Colonic mucosa (tissue), 4 donors: Measurements from ENCODE around the gene KDM2A. TPM values are rescaled to one million over a fixed set of nuclear protein-coding genes. Genes with fewer than 3 reads are reported as not detected.

Source experiments
- DNase-seq: peaks from one replicate; pipeline ENCODE4 v3.0.0-alpha.2; 2020
- H3K27ac ChIP-seq: fragments of 200-600 bp; one replicate; pipeline ENCODE4 v1.8.0; 2021
- H3K27me3 ChIP-seq: fragments of 200-600 bp; one replicate; pipeline ENCODE4 v1.8.0; 2021
- H3K36me3 ChIP-seq: fragments of 200-600 bp; one replicate; pipeline ENCODE4 v1.8.0; 2021
- H3K4me1 ChIP-seq: fragments of 200-600 bp; one replicate; pipeline ENCODE4 v1.8.0; 2021; ENCODE audit warnings: mild to moderate bottlenecking
- H3K4me3 ChIP-seq: fragments of 200-600 bp; one replicate; pipeline ENCODE4 v1.8.0; 2021
- H3K9ac ChIP-seq, 2 donors: one replicate each; pipeline ENCODE4 v1.7.0; 2013; ENCODE audit warnings: control low read depth in 2 of 2, low read depth in 2 of 2, low read length in 2 of 2
- H3K9me3 ChIP-seq: fragments of 200-600 bp; one replicate; pipeline ENCODE4 v1.8.0; 2021
- intact Hi-C: fragments of 100-400 bp; cut with DNase I; formaldehyde crosslinking; loops from one replicate; pipeline ENCODE4 v1.14.1; 2022
- total RNA-seq, 2 donors: library from RNA; stranded (reverse); fragmentation: NEBNext Ultra II Directional in 1 of 2; extraction: Animal tissue kit (Norgen Biotek cat#: 25700) in 1 of 2; gene quantifications; one replicate each; pipeline ENCODE4 v1.2.1, GENCODE V29; 2021
- TF ChIP-seq, protein P1 (sequence below): fragments of 200-600 bp; IDR thresholded peaks from one replicate; pipeline ENCODE4 v1.8.0; 2022; ENCODE audit warnings: antibody characterized with exemption, mild to moderate bottlenecking
- donor health status: healthy.
- donor health status: DM: no; HTN: no; CAD: no.
- donor health status: DM: no; HTN: no; CAD: no.

Gene KDM2A
- total RNA-seq, 2 donors from 2014 or later: 63.3 to 80.6 TPM

DNA sequence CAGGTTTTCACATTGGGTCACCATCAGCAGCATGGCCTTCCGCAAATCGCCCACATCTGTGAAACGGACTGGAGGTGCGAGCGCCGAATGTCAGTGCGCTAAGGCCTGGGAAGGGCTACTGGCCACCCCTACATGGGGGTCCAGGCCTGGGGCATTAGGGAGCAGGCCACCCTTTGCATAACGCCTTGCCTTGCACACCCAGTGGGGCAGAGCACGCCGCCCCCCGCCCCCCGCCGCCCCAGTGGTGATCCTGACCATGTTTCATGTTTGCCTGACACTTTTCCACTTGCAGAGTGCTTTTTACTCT lies 149.9 kb downstream of the KDM2A start:
- H3K4me3 ChIP-seq: peak overlapping the region; percentile 93
- TF ChIP-seq, protein P1, sequence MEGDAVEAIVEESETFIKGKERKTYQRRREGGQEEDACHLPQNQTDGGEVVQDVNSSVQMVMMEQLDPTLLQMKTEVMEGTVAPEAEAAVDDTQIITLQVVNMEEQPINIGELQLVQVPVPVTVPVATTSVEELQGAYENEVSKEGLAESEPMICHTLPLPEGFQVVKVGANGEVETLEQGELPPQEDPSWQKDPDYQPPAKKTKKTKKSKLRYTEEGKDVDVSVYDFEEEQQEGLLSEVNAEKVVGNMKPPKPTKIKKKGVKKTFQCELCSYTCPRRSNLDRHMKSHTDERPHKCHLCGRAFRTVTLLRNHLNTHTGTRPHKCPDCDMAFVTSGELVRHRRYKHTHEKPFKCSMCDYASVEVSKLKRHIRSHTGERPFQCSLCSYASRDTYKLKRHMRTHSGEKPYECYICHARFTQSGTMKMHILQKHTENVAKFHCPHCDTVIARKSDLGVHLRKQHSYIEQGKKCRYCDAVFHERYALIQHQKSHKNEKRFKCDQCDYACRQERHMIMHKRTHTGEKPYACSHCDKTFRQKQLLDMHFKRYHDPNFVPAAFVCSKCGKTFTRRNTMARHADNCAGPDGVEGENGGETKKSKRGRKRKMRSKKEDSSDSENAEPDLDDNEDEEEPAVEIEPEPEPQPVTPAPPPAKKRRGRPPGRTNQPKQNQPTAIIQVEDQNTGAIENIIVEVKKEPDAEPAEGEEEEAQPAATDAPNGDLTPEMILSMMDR: no peak
- peak overlapping the region; percentile 84 for H3K27ac ChIP-seq
- peak overlapping the region; percentile 61 to 95 for H3K9ac ChIP-seq
- H3K36me3 ChIP-seq: peaks cover 4% of the 10 kb centered on the region
- H3K27me3 ChIP-seq: no peaks in the 10 kb centered on the region
- intact Hi-C loops: loop anchor here (5.0 kb wide), 1 partner anchor 113 kb away; no protein-coding TSS in a partner anchor
- DNase-seq: no peak
- peaks cover 31% of the 10 kb centered on the region for H3K4me1 ChIP-seq
- no peaks in the 10 kb centered on the region for H3K9me3 ChIP-seq

DNA sequence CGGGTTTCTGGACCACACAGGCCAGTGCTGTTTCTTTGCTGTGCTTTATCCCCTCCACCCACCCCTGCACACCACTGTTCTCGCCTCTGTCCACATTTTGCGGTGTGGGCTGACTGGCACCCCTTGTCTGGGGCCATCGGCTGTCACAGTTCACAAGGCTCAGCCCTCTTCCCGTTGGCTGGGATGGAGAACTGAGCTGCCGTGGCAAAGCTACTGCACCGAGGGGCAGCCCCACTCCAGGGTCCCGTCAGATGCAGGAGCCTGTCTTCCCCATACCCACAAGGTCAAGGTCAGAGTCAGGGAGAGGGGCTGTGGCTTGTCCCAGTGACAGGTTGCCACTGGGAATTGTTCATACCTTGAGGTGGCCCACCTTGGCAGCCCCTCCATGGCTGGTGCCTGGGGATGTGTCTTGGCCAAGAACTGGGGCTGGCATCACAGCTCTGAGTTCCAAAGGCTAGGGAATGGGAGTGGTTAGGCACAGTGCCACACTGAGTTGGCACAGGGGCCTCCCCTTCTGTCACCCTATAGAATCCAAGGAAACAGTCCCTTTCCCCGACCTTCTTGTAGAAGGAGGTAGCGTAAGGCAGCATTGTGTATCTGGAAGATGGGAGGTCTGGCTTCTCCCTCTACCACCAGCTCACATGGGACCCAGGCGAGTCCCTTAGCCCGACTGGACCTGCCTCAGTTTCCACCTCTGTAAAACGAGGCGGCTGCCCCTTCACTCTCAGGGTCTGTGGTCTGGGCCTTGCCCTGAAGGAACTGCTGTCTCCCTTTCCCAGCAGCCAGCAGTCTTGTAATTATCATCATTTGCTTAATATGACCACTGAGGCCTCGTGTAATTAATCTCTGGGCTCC lies 150.6 kb downstream of the KDM2A start:
- peak overlapping the region; percentile 36 for H3K4me3 ChIP-seq
- TF ChIP-seq, protein P1: no peak

DNA sequence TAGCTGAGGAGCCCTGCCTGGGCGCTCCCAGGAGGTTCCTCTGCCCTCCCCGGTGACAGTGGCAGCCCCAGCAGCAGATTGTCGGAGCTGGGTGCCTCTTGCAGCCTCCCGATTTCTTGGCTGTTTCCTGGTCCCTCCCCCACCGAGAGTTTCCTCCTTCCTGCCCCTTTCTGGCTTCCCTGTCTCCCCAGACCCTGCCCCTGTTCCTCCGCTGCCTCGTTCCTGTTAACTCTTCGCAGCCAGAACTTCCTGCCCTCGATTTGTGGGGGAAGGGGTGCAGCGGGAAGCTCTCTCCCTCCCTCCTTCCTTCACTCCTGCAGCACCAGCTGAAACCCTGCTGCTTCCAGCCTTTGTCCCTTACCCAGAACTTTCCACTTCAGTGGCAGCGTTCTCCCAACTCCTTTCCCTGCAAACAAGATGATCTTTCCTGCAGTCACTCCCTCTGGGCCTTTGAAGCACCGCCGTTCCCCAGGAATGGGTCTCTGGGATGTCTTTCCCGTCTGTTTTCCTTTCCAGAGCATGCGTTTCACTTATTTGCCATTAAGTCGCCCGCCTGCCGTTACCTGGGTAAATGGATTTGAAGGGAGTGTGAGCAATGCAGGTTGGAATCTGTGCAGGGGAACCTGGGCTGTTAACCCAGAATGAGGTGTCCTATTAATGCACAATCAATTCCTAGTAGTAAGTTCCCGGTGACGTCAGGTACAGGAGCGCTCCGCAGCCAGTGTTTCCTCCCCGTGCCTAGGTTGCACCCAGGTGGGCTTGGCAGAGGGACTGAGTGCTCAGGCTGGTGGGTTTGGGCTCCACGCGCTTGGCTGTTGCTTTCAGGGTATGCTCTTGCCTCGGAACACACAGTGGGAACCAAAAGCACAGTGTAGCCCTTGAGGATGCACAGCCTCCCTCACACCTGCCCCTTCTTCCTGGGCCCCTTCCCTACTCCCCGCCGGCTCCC lies 151.5 kb downstream of the KDM2A start:
- peak overlapping the region; percentile 61 to 95 for H3K9ac ChIP-seq

More for the DNA sequence above, 150.6 kb downstream of the KDM2A start:
- H3K27ac ChIP-seq: peak overlapping the region; percentile 84
- no peaks in the 10 kb centered on the region for H3K9me3 ChIP-seq
- DNase-seq: peak; percentile 82
- peak overlapping the region; percentile 61 to 95 for H3K9ac ChIP-seq
- peaks cover 4% of the 10 kb centered on the region for H3K36me3 ChIP-seq
- peaks cover 37% of the 10 kb centered on the region for H3K4me1 ChIP-seq
- intact Hi-C loops: loop anchor here (5.0 kb wide), 1 partner anchor 113 kb away; no protein-coding TSS in a partner anchor
- no peaks in the 10 kb centered on the region for H3K27me3 ChIP-seq

DNA sequence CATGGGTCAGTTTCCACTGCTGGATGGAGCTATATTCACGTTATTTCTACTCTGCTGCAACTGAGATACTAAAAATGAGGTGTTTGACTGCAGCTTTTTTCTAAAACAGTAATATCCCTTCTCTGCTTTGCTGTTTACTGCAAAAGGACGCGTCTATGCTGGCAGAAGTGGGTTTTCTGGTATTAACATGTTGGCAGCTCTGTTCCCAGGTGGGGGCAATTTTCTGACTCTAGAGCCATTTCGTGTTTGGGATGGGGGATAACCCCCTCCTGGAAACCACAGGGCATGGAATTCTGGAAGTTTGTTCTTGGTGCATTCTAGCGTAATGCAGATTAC lies 152.1 kb downstream of the KDM2A start:
- intact Hi-C loops: no loop called here
- no peak for DNase-seq
- Histone ChIP-seq H3K4me3 (no peak overlapping the region), H3K9me3 (no peaks in the 10 kb centered on the region), H3K9ac (peak overlapping the region in 1 of 2 donors; percentile 95), H3K36me3 (peaks cover 4% of the 10 kb centered on the region), H3K27ac (peak overlapping the region; percentile 84), H3K4me1 (peaks cover 43% of the 10 kb centered on the region), H3K27me3 (no peaks in the 10 kb centered on the region)
- TF ChIP-seq, protein P1: no peak

More for the DNA sequence above, 151.5 kb downstream of the KDM2A start:
- Histone ChIP-seq H3K27ac (peak overlapping the region; percentile 84), H3K4me3 (peak overlapping the region; percentile 36), H3K36me3 (peaks cover 4% of the 10 kb centered on the region), H3K27me3 (no peaks in the 10 kb centered on the region), H3K4me1 (peaks cover 37% of the 10 kb centered on the region), H3K9me3 (no peaks in the 10 kb centered on the region)
- TF ChIP-seq, protein P1: no peak
- intact Hi-C loops: no loop called here
- DNase-seq: peak; percentile 71

DNA sequence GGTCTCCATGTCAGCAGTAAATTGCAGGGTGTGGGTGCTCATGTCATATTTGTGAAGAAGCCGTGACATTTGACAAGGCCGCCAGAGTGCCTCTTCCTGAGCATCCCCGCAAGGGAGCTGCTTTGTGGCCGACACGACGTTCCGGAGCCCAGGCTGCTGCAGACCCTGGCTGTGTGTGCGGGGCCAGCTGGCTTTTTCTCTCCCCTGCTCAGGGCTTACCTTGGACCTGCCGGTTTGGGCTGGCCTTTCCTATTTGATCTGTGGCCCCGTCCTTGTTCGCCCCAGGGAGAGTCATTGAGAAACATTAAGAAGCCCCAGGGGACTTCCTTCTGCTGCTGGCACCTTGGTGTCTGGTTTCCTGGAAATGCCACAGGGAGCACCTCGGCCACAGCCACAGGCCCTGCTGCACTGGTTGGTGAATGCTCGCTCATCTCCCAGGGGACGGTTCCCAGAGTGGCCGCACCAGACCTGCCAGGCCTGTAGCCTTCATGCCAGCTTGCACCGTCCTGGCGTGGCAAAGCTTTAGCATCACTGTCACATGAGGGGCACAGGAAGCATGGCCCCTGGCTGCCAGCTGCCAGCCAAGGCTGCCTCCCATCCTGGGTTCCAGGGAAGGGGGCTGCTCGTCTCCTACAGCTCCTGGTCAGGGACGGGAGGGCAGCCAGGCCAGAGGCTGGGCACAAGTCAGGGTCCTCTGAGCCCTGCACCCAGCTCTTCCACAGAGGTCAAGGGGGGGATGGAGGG lies 152.7 kb downstream of the KDM2A start:
- TF ChIP-seq, protein P1: no peak
- H3K4me3 ChIP-seq: no peak overlapping the region
- H3K27me3 ChIP-seq: no peaks in the 10 kb centered on the region
- H3K36me3 ChIP-seq: peaks cover 4% of the 10 kb centered on the region
- peak overlapping the region; percentile 40 to 95 for H3K9ac ChIP-seq
- H3K4me1 ChIP-seq: peaks cover 48% of the 10 kb centered on the region
- DNase-seq: no peak
- H3K9me3 ChIP-seq: no peaks in the 10 kb centered on the region
- H3K27ac ChIP-seq: peak overlapping the region; percentile 84
- intact Hi-C loops: no loop called here
